ENCODE data around the gene AP1S3.
"Not testable (repeated sequence)": the region's sequence is repeated elsewhere in the genome, so short reads cannot be mapped to it uniquely, and the experiment has no call there.

The AP1S3 gene

GRCh38 chr2:223789423-223789822, 48.0 kb downstream of the AP1S3 start:
- Histone ChIP-seq H4K20me1 (ENCODE audit: insufficient read depth, low read length) (no peaks in the 10 kb centered on the region), H3K27me3 (replicated peaks; ENCODE audit: insufficient read depth, low read length) (no peaks in the 10 kb centered on the region), H3K79me2 (ENCODE audit: low read length) (peaks cover 61% of the 10 kb centered on the region), H2AFZ (ENCODE audit: low read length) (no peak overlapping the region), H3K4me1 (ENCODE audit: low read length) (no peaks in the 10 kb centered on the region), H3K9ac (ENCODE audit: low read length) (no peak overlapping the region), H3F3A (ENCODE audit: insufficient read depth, low read length) (no peaks in the 10 kb centered on the region), H3K9me2 (replicated peaks; ENCODE audit: insufficient read depth, low read length) (no peaks in the 10 kb centered on the region), H3K9me3 (replicated peaks; ENCODE audit: insufficient read depth, low read length) (no peaks in the 10 kb centered on the region), H3K27ac (ENCODE audit: low read length) (no peak overlapping the region), H3K4me2 (ENCODE audit: low read depth, low read length) (no peak overlapping the region), H3K36me3 (replicated peaks; ENCODE audit: insufficient read depth, low read length) (no peaks in the 10 kb centered on the region), H3K4me3 (ENCODE audit: low read length) (no peak overlapping the region)
- TF ChIP-seq, protein P1, sequence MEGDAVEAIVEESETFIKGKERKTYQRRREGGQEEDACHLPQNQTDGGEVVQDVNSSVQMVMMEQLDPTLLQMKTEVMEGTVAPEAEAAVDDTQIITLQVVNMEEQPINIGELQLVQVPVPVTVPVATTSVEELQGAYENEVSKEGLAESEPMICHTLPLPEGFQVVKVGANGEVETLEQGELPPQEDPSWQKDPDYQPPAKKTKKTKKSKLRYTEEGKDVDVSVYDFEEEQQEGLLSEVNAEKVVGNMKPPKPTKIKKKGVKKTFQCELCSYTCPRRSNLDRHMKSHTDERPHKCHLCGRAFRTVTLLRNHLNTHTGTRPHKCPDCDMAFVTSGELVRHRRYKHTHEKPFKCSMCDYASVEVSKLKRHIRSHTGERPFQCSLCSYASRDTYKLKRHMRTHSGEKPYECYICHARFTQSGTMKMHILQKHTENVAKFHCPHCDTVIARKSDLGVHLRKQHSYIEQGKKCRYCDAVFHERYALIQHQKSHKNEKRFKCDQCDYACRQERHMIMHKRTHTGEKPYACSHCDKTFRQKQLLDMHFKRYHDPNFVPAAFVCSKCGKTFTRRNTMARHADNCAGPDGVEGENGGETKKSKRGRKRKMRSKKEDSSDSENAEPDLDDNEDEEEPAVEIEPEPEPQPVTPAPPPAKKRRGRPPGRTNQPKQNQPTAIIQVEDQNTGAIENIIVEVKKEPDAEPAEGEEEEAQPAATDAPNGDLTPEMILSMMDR (IDR thresholded peaks at IDR 0.05; ENCODE audit: low read length), result no peak
- TF ChIP-seq EZH2 (optimal IDR thresholded peaks at IDR 0.05; ENCODE audit: low read depth, low read length) (no peak), EZH2phosphoT487 (IDR thresholded peaks at IDR 0.05; ENCODE audit: low read length) (no peak)
- DNase-seq, result no peak

DNA sequence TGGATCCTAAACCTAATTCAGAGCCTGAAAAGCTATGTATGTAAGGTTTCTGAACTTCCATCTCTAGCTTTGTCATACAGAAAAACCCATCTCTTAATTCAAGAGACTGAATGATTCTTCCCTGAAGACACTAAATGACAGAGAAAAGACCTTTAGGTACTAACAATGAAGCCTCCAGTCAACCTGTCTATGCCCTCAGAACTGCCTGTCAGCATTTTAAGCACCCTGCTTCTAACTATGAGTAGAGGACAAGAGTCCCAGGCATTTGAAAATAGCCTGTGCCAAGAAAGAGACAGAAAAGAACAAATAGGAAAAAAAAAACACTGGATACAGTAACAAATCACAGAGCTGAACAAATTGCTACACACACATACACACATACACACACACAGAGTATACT, 48.6 kb downstream of the AP1S3 start:
- no peaks in the 10 kb centered on the region for H3K36me3 ChIP-seq (replicated peaks; ENCODE audit: insufficient read depth, low read length)
- TF ChIP-seq EZH2phosphoT487 (IDR thresholded peaks at IDR 0.05; ENCODE audit: low read length) (no peak), EZH2 (optimal IDR thresholded peaks at IDR 0.05; ENCODE audit: low read depth, low read length) (no peak)
- TF ChIP-seq, protein P1 (IDR thresholded peaks at IDR 0.05; ENCODE audit: low read length), result no peak

DNA sequence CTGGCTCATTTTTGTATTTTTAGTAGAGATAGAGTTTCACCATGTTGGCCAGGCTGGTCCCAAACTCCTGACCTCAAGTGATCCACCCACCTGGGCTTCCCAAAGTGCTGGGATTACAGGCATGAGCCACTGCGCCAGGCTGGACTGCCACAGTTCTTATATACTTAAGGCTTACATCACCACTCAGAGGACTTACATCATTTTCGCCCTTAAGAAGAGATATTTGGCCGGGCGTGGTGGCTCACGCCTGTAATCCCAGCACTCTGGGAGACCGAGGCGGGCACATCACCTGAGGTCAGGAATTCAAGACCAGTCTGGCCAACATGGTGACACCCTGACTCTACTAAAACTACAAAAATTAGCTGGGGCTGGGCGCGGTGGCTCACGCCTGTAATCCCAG, 49.3 kb downstream of the AP1S3 start:
- not testable (repeated sequence) for H3F3A ChIP-seq (ENCODE audit: insufficient read depth, low read length); H3K4me2 ChIP-seq (ENCODE audit: low read depth, low read length); H3K9ac ChIP-seq (ENCODE audit: low read length); H3K27ac ChIP-seq (ENCODE audit: low read length); H4K20me1 ChIP-seq (ENCODE audit: insufficient read depth, low read length); H3K36me3 ChIP-seq (replicated peaks; ENCODE audit: insufficient read depth, low read length); H3K9me3 ChIP-seq (replicated peaks; ENCODE audit: insufficient read depth, low read length); H2AFZ ChIP-seq (ENCODE audit: low read length); H3K4me1 ChIP-seq (ENCODE audit: low read length); H3K27me3 ChIP-seq (replicated peaks; ENCODE audit: insufficient read depth, low read length); DNase-seq; H3K4me3 ChIP-seq (ENCODE audit: low read length); H3K9me2 ChIP-seq (replicated peaks; ENCODE audit: insufficient read depth, low read length)
- H3K79me2 ChIP-seq (ENCODE audit: low read length), result peaks cover 68% of the 10 kb centered on the region

More for the DNA sequence above, 48.6 kb downstream of the AP1S3 start:
- no peaks in the 10 kb centered on the region for H3K9me3 ChIP-seq (replicated peaks; ENCODE audit: insufficient read depth, low read length)
- no peak overlapping the region for H3K4me2 ChIP-seq (ENCODE audit: low read depth, low read length)
- H3K9ac ChIP-seq (ENCODE audit: low read length), result no peak overlapping the region
- no peak overlapping the region for H2AFZ ChIP-seq (ENCODE audit: low read length)
- H3K79me2 ChIP-seq (ENCODE audit: low read length), result peaks cover 65% of the 10 kb centered on the region
- no peaks in the 10 kb centered on the region for H3K27me3 ChIP-seq (replicated peaks; ENCODE audit: insufficient read depth, low read length)
- no peaks in the 10 kb centered on the region for H3F3A ChIP-seq (ENCODE audit: insufficient read depth, low read length)
- H3K4me1 ChIP-seq (ENCODE audit: low read length), result no peaks in the 10 kb centered on the region
- no peak for DNase-seq
- no peak overlapping the region for H3K27ac ChIP-seq (ENCODE audit: low read length)
- no peak overlapping the region for H3K4me3 ChIP-seq (ENCODE audit: low read length)
- H4K20me1 ChIP-seq (ENCODE audit: insufficient read depth, low read length), result no peaks in the 10 kb centered on the region
- no peaks in the 10 kb centered on the region for H3K9me2 ChIP-seq (replicated peaks; ENCODE audit: insufficient read depth, low read length)

DNA sequence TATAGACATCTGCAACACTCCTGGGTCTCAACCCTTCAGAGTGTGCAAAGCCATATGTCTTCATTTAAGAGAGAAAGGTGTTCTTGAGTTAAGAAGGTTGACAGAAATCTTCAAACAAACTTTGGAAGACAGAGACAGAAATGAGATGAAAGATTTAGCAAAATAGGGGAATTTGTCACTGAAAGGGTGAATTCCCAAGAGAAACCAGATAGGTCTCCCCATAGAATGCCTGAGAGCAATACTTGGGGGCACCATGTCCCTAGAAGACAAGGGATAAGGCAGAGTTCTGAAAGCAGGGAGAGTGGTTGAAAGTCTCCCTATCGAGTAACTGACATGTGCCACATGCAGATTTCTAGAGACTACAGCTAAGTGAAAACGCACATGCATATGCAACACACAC, 50.0 kb downstream of the AP1S3 start:
- peaks cover 64% of the 10 kb centered on the region for H3K79me2 ChIP-seq (ENCODE audit: low read length)
- no peaks in the 10 kb centered on the region for H3K27me3 ChIP-seq (replicated peaks; ENCODE audit: insufficient read depth, low read length)
- no peaks in the 10 kb centered on the region for H4K20me1 ChIP-seq (ENCODE audit: insufficient read depth, low read length)
- H3K27ac ChIP-seq (ENCODE audit: low read length), result no peak overlapping the region
- H3K36me3 ChIP-seq (replicated peaks; ENCODE audit: insufficient read depth, low read length), result no peaks in the 10 kb centered on the region
- H3K4me2 ChIP-seq (ENCODE audit: low read depth, low read length), result no peak overlapping the region
- DNase-seq, result no peak
- H3K4me1 ChIP-seq (ENCODE audit: low read length), result no peaks in the 10 kb centered on the region
- no peak overlapping the region for H3K9ac ChIP-seq (ENCODE audit: low read length)
- no peaks in the 10 kb centered on the region for H3F3A ChIP-seq (ENCODE audit: insufficient read depth, low read length)
- no peaks in the 10 kb centered on the region for H3K9me2 ChIP-seq (replicated peaks; ENCODE audit: insufficient read depth, low read length)
- no peaks in the 10 kb centered on the region for H3K9me3 ChIP-seq (replicated peaks; ENCODE audit: insufficient read depth, low read length)
- no peak overlapping the region for H2AFZ ChIP-seq (ENCODE audit: low read length)
- H3K4me3 ChIP-seq (ENCODE audit: low read length), result no peak overlapping the region
- TF ChIP-seq EZH2phosphoT487 (IDR thresholded peaks at IDR 0.05; ENCODE audit: low read length) (no peak), EZH2 (optimal IDR thresholded peaks at IDR 0.05; ENCODE audit: low read depth, low read length) (no peak)
- TF ChIP-seq, protein P1 (IDR thresholded peaks at IDR 0.05; ENCODE audit: low read length), result no peak

Data from MM.1S (cell line).